ENCODE results near the gene LCLAT1. TPM values are rescaled to one million over a fixed set of nuclear protein-coding genes. Genes with fewer than 3 reads are reported as not detected.

Gene LCLAT1
- total and polyA plus RNA-seq, 12 donors, result 1.9 to 23.0 (median 14.6) TPM

GRCh38 chr2:30652271-30652915 lies 205.3 kb downstream of the LCLAT1 start:
- no peaks in the 10 kb centered on the region for H3K27me3 ChIP-seq
- H3K4me3 ChIP-seq, result no peak overlapping the region
- H3K27ac ChIP-seq, result no peak overlapping the region
- H3K4me1 ChIP-seq (replicated peaks in 1 of 2), result no peaks in the 10 kb centered on the region
- H3K36me3 ChIP-seq (replicated peaks in 1 of 2), result no peaks in the 10 kb centered on the region
- 78 to 84% (median 79%) methylated on average over 8 of the region's 8 CpGs for WGBS, 4 donors
- TF ChIP-seq POLR2A (IDR thresholded peaks at IDR 0.05) (no peak), CTCF (IDR thresholded peaks at IDR 0.05) (no peak)
- H3K9me3 ChIP-seq (replicated peaks in 1 of 3), result no peaks in the 10 kb centered on the region
- no peak for DNase-seq
- intact Hi-C loops (cut with DNase I), result no loop called here

- H3K27me3 ChIP-seq, result no peaks in the 10 kb centered on the region
Observed at GRCh38 chr2:30653847-30654246, 206.8 kb downstream of the LCLAT1 start.

GRCh38 chr2:30654404-30654803 lies 207.4 kb downstream of the LCLAT1 start:
- no peak overlapping the region for H3K27ac ChIP-seq
- H3K9me3 ChIP-seq (replicated peaks in 1 of 3), result no peaks in the 10 kb centered on the region
- intact Hi-C loops (cut with DNase I), result no loop called here
- TF ChIP-seq POLR2A (IDR thresholded peaks at IDR 0.05), result no peak
- no peak for TF ChIP-seq CTCF (IDR thresholded peaks at IDR 0.05)
- no peaks in the 10 kb centered on the region for H3K4me1 ChIP-seq (replicated peaks in 1 of 2)
- H3K36me3 ChIP-seq (replicated peaks in 1 of 2), result no peaks in the 10 kb centered on the region
- DNase-seq, result no peak
- H3K4me3 ChIP-seq, result no peak overlapping the region
- no peaks in the 10 kb centered on the region for H3K27me3 ChIP-seq
- WGBS, 4 donors, result 78 to 89% (median 88%) methylated on average over 3 of the region's 3 CpGs

More at GRCh38 chr2:30653847-30654246, 206.8 kb downstream of the LCLAT1 start:
- Histone ChIP-seq H3K27ac (no peak overlapping the region), H3K36me3 (replicated peaks in 1 of 2) (no peaks in the 10 kb centered on the region), H3K4me1 (replicated peaks in 1 of 2) (no peaks in the 10 kb centered on the region), H3K4me3 (no peak overlapping the region), H3K9me3 (replicated peaks in 1 of 3) (no peaks in the 10 kb centered on the region)
- TF ChIP-seq CTCF (IDR thresholded peaks at IDR 0.05) (no peak), POLR2A (IDR thresholded peaks at IDR 0.05) (no peak)
- WGBS, 4 donors, result 79 to 88% (median 81%) methylated on average over 2 of the region's 2 CpGs
- no peak for DNase-seq
- intact Hi-C loops (cut with DNase I), result no loop called here

- Histone ChIP-seq H3K4me3 (no peak overlapping the region), H3K36me3 (replicated peaks in 1 of 2) (no peaks in the 10 kb centered on the region), H3K4me1 (replicated peaks in 1 of 2) (no peaks in the 10 kb centered on the region), H3K27ac (no peak overlapping the region), H3K9me3 (replicated peaks in 1 of 3) (no peaks in the 10 kb centered on the region), H3K27me3 (no peaks in the 10 kb centered on the region)
- TF ChIP-seq POLR2A (IDR thresholded peaks at IDR 0.05) (no peak), CTCF (IDR thresholded peaks at IDR 0.05) (no peak)
- 63 to 74% (median 66%) methylated on average over 4 to 6 of the region's 6 CpGs for WGBS, 4 donors
- intact Hi-C loops (cut with DNase I), result no loop called here
- DNase-seq, result no peak
Observed at GRCh38 chr2:30655211-30655610, 208.2 kb downstream of the LCLAT1 start.

Data from adrenal gland (tissue), 12 donors.